ENCODE results near the gene REEP3. TPM values are rescaled to one million over a fixed set of nuclear protein-coding genes. Genes with fewer than 3 reads are reported as not detected.

Gene REEP3
- total and polyA plus RNA-seq, 2 of the 4 experiments (the other 2 are of a cell fraction), result 11.7 to 28.9 TPM

GRCh38 chr10:63583397-63583796 is 62.2 kb downstream of the REEP3 start:
- CTCF ChIA-PET, result no interaction called here

More at GRCh38 chr10:63583397-63583796, 62.2 kb downstream of the REEP3 start:
- in situ Hi-C loops (cut with MboI; ENCODE audit: low sequenced_read_pairs), result no loop called here
- Histone ChIP-seq H3K18ac (ENCODE audit: low read depth, low read length) (no peak overlapping the region), H3K9me3 (ENCODE audit: control insufficient read depth, insufficient read depth, low read length) (no peaks in the 10 kb centered on the region), H2AK9ac (replicated peaks; ENCODE audit: low read depth, low read length, poor library complexity) (no peak overlapping the region), H3K4me3 (ENCODE audit: insufficient read depth, low read depth, low read length) (no peak overlapping the region), H3K9ac (ENCODE audit: low read depth, low read length) (no peak overlapping the region), H2BK5ac (ENCODE audit: low read depth, low read length, poor library complexity, severe bottlenecking) (no peak overlapping the region), H3K79me1 (ENCODE audit: low read depth in 1 of 2, low read length in 2 of 2) (peaks cover 14 to 42% of the 10 kb centered on the region in 2 experiments), H3K23ac (ENCODE audit: low read depth, low read length) (no peak overlapping the region), H3K36me3 (ENCODE audit: control insufficient read depth, insufficient read depth, low read length) (0 out of 2 replicates have a peak, but pooled peaks cover 1% of the 10 kb centered on the region), H3K4ac (ENCODE audit: low read depth, low read length) (no peak overlapping the region), H2BK120ac (ENCODE audit: low read depth, low read length) (no peak overlapping the region), H3K56ac (ENCODE audit: extremely low read depth, insufficient read depth, low read length) (no peak overlapping the region), H3K4me2 (ENCODE audit: low read depth, low read length) (no peak overlapping the region), H3K14ac (replicated peaks; ENCODE audit: low read depth, low read length) (no peak overlapping the region), H2AK5ac (ENCODE audit: low read depth, low read length) (no peak overlapping the region), H2AFZ (replicated peaks; ENCODE audit: low read length, poor library complexity) (no peak overlapping the region), H2BK20ac (ENCODE audit: low read depth, low read length) (no peak overlapping the region), H3K9me1 (ENCODE audit: insufficient read depth, low read length) (peaks cover 5% of the 10 kb centered on the region), H3K27me3 (ENCODE audit: control insufficient read depth, insufficient read depth, low read length) (no peaks in the 10 kb centered on the region), H4K5ac (ENCODE audit: low read depth, low read length) (no peak overlapping the region), H2BK15ac (ENCODE audit: low read depth, low read length) (no peak overlapping the region), H4K20me1 (ENCODE audit: insufficient read depth, low read length) (peaks cover 7% of the 10 kb centered on the region; the same call in 1 of the 2 replicates), H3K27ac (ENCODE audit: insufficient read depth, low read length) (no peak overlapping the region), H4K91ac (ENCODE audit: insufficient read depth, low read depth, low read length) (no peak overlapping the region), H4K8ac (ENCODE audit: low read depth in 2 of 2, low read length in 2 of 2) (no peak overlapping the region), H3K4me1 (ENCODE audit: control insufficient read depth, insufficient read depth, low read length) (peaks cover 6% of the 10 kb centered on the region)
- no peak for DNase-seq
- dilution Hi-C loops (cut with HindIII; ENCODE audit: low sequenced_read_pairs, unreplicated experiment), result no loop called here
- TF ChIP-seq CHD1 (IDR thresholded peaks at IDR 0.05; ENCODE audit: low read depth, low read length) (no peak), MXI1 (IDR thresholded peaks at IDR 0.05; ENCODE audit: borderline replicate concordance, low read depth, low read length) (no peak), POLR2A (IDR thresholded peaks at IDR 0.05; ENCODE audit: low read depth, low read length) (no peak), BHLHE40 (IDR thresholded peaks at IDR 0.05; ENCODE audit: low read depth, low read length) (no peak), NFE2L2 (IDR thresholded peaks at IDR 0.05; ENCODE audit: low read depth, low read length) (no peak), RAD21 (IDR thresholded peaks at IDR 0.05; ENCODE audit: low read length) (no peak), CEBPB (IDR thresholded peaks at IDR 0.05; ENCODE audit: low read depth, low read length) (no peak), USF2 (IDR thresholded peaks at IDR 0.05; ENCODE audit: low read depth, low read length) (no peak), RCOR1 (IDR thresholded peaks at IDR 0.05; ENCODE audit: insufficient replicate concordance, low read length) (no peak), MAFK (IDR thresholded peaks at IDR 0.05; ENCODE audit: low read depth, low read length) (no peak), ELK1 (IDR thresholded peaks at IDR 0.05; ENCODE audit: borderline replicate concordance, low read depth, low read length) (no peak), CTCF (conservative IDR thresholded peaks at IDR 0.05; ENCODE audit: low read depth, low read length) (no peak), FOS (IDR thresholded peaks at IDR 0.05; ENCODE audit: low read depth, low read length) (no peak), SMC3 (IDR thresholded peaks at IDR 0.05; ENCODE audit: low read depth, low read length) (no peak), MAZ (IDR thresholded peaks at IDR 0.05; ENCODE audit: borderline replicate concordance, low read depth, low read length) (no peak), RFX5 (IDR thresholded peaks at IDR 0.05; ENCODE audit: low read depth, low read length) (no peak)
- intact Hi-C loops (cut with micrococcal nuclease), result no loop called here
- POLR2A ChIA-PET (ENCODE audit: unreplicated experiment), result no interaction called here
- whole genome bisulfite sequencing, 2 experiments (ENCODE audit: extremely low coverage in 2 of 2, insufficient read length in 1 of 2), result no CpG with 5 or more reads among the region's 3 CpGs
- no TSS peak for BruUV-seq (replicated peaks)
- no peak for ATAC-seq (ENCODE audit: low read depth)

Data from IMR-90 (cell line).